HL-60 (cell line): ENCODE measurements around the gene THAP9.

Experiments
- POLR2AphosphoS5 ChIP-seq: IDR thresholded peaks from 2 replicates; pipeline ENCODE4 v1.6.1; 2012; ENCODE audit warnings: low read depth
- TF ChIP-seq, protein P1 (sequence below): IDR thresholded peaks from one replicate; pipeline ENCODE4 v1.5.1; 2011; ENCODE audit warnings: low read length, control low read depth, inconsistent platforms; ENCODE audit not compliant: insufficient read depth
- TF ChIP-seq, protein P2 (sequence below): IDR thresholded peaks from 2 replicates; pipeline ENCODE4 v1.6.1; 2012; ENCODE audit warnings: low read depth; ENCODE audit not compliant: insufficient replicate concordance

- TF ChIP-seq, protein P1, sequence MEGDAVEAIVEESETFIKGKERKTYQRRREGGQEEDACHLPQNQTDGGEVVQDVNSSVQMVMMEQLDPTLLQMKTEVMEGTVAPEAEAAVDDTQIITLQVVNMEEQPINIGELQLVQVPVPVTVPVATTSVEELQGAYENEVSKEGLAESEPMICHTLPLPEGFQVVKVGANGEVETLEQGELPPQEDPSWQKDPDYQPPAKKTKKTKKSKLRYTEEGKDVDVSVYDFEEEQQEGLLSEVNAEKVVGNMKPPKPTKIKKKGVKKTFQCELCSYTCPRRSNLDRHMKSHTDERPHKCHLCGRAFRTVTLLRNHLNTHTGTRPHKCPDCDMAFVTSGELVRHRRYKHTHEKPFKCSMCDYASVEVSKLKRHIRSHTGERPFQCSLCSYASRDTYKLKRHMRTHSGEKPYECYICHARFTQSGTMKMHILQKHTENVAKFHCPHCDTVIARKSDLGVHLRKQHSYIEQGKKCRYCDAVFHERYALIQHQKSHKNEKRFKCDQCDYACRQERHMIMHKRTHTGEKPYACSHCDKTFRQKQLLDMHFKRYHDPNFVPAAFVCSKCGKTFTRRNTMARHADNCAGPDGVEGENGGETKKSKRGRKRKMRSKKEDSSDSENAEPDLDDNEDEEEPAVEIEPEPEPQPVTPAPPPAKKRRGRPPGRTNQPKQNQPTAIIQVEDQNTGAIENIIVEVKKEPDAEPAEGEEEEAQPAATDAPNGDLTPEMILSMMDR = no peak
- TF ChIP-seq, protein P2, sequence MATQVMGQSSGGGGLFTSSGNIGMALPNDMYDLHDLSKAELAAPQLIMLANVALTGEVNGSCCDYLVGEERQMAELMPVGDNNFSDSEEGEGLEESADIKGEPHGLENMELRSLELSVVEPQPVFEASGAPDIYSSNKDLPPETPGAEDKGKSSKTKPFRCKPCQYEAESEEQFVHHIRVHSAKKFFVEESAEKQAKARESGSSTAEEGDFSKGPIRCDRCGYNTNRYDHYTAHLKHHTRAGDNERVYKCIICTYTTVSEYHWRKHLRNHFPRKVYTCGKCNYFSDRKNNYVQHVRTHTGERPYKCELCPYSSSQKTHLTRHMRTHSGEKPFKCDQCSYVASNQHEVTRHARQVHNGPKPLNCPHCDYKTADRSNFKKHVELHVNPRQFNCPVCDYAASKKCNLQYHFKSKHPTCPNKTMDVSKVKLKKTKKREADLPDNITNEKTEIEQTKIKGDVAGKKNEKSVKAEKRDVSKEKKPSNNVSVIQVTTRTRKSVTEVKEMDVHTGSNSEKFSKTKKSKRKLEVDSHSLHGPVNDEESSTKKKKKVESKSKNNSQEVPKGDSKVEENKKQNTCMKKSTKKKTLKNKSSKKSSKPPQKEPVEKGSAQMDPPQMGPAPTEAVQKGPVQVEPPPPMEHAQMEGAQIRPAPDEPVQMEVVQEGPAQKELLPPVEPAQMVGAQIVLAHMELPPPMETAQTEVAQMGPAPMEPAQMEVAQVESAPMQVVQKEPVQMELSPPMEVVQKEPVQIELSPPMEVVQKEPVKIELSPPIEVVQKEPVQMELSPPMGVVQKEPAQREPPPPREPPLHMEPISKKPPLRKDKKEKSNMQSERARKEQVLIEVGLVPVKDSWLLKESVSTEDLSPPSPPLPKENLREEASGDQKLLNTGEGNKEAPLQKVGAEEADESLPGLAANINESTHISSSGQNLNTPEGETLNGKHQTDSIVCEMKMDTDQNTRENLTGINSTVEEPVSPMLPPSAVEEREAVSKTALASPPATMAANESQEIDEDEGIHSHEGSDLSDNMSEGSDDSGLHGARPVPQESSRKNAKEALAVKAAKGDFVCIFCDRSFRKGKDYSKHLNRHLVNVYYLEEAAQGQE = no peak
- no peak for TF ChIP-seq POLR2AphosphoS5
Measured at GRCh38 chr4:82852751-82853285, 47.7 kb upstream of the THAP9 start.
